Measurements from ENCODE around the gene SSTR4. TPM values are rescaled to one million over a fixed set of nuclear protein-coding genes. Genes with fewer than 3 reads are reported as not detected.

SSTR4 gene
- total RNA-seq, 1 experiment from 2014 or later = not detected

DNA sequence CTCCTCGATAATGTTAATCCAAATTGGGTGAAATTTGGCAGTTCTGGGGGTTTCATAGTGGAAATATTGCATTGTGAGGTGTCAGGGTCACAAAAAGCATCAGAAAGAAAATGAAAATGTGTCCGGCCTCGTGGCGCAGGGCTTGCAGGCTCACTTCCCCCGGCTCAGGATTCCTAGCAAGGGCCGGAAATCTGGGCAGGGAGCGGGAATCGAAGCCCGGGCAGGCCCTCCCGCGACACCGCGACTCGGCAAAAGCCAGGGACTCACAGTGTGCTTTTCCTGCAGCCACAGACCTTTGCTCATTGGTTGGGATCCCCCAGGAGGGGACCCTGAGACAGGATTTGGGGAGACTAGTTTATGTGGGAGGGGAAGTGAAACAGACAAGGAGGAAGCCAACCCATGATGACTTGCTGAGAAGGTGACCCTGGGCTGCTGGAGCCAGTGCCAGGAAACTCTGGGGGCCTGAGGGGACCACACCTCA is 51.9 kb downstream of the SSTR4 start:
- no peak for DNase-seq (ENCODE audit: low spot score)

DNA sequence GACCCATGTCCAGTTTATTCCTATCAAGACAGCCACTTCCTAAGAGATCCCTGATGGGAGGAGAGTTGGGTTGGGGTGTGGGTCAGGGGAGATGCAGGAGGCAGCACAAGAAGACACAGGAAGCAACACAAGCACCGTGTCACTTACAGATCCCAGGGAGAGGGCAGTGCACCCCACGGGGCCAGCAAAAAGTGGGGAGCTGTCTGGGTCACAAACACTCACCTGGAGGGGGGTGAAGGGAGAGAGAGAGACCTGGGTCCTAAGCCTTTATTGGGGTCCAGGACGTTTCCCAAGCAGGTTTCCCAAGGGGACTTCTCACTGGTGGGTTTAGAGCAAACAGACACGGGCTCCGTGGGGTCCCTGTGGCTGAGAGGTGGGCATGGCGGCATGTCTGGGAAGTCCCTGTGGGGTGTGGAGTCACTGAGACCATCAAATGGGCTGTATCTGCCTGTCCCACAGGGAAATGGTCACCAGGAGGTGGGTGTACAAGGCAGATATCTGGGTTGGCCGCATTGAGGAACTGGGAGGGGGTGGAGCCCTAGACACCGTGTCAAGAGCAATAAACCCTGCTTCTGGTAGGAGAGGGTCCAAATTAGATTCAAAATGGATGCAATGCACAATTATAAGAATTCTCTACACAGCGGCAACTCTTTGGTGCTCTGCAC is 52.6 kb downstream of the SSTR4 start:
- DNase-seq (ENCODE audit: low spot score) = no peak

Other genes with a start within 250 kb of the SSTR4 start
- gene THBD, start 14.4 kb downstream of the SSTR4 start, total RNA-seq (2014; rRNA removed; shearing (Covaris generic)) = not detected in 2 replicates
- not detected in 2 replicates for gene CD93, start 51.0 kb downstream of the SSTR4 start, total RNA-seq (2014; rRNA removed; shearing (Covaris generic))

All from HT-29 (cell line).